ENCODE data around the gene NTM.

Gene NTM

GRCh38 chr11:131849485-131849884 lies 479.1 kb downstream of the NTM start:
- no peak for DNase-seq (ENCODE audit: low spot score)
- no peaks in the 10 kb centered on the region for H3K4me1 ChIP-seq (ENCODE audit: insufficient read depth, poor library complexity, severe bottlenecking)
- TF ChIP-seq CTCF (IDR thresholded peaks at IDR 0.05; ENCODE audit: poor library complexity, severe bottlenecking) = no peak
- H3K27ac ChIP-seq (ENCODE audit: poor library complexity, severe bottlenecking) = no peak overlapping the region
- ATAC-seq (ENCODE audit: low read depth) = no peak
- H3K4me3 ChIP-seq (ENCODE audit: severe bottlenecking) = no peak overlapping the region
- peaks cover 63% of the 10 kb centered on the region for H3K27me3 ChIP-seq (ENCODE audit: insufficient read depth, poor library complexity, severe bottlenecking)
- H3K9me3 ChIP-seq (ENCODE audit: severe bottlenecking) = no peaks in the 10 kb centered on the region
- no peaks in the 10 kb centered on the region for H3K36me3 ChIP-seq (ENCODE audit: low read depth)

- no peak overlapping the region for H3K27ac ChIP-seq (ENCODE audit: poor library complexity, severe bottlenecking)
- DNase-seq (ENCODE audit: low spot score) (no peak), ATAC-seq (ENCODE audit: low read depth) (no peak)
- H3K9me3 ChIP-seq (ENCODE audit: severe bottlenecking) = no peaks in the 10 kb centered on the region
- no peaks in the 10 kb centered on the region for H3K4me1 ChIP-seq (ENCODE audit: insufficient read depth, poor library complexity, severe bottlenecking)
- H3K36me3 ChIP-seq (ENCODE audit: low read depth) = no peaks in the 10 kb centered on the region
- no peak overlapping the region for H3K4me3 ChIP-seq (ENCODE audit: severe bottlenecking)
- peaks cover 61% of the 10 kb centered on the region for H3K27me3 ChIP-seq (ENCODE audit: insufficient read depth, poor library complexity, severe bottlenecking)
- no peak for TF ChIP-seq CTCF (IDR thresholded peaks at IDR 0.05; ENCODE audit: poor library complexity, severe bottlenecking)
These were observed 480.1 kb downstream of the NTM start for GRCh38 chr11:131850507-131850906.

GRCh38 chr11:131851964-131852755 lies 481.7 kb downstream of the NTM start:
- Histone ChIP-seq H3K36me3 (ENCODE audit: low read depth) (no peaks in the 10 kb centered on the region), H3K4me3 (ENCODE audit: severe bottlenecking) (no peak overlapping the region), H3K27me3 (ENCODE audit: insufficient read depth, poor library complexity, severe bottlenecking) (peaks cover 51% of the 10 kb centered on the region), H3K4me1 (ENCODE audit: insufficient read depth, poor library complexity, severe bottlenecking) (no peaks in the 10 kb centered on the region), H3K9me3 (ENCODE audit: severe bottlenecking) (no peaks in the 10 kb centered on the region), H3K27ac (ENCODE audit: poor library complexity, severe bottlenecking) (no peak overlapping the region)
- TF ChIP-seq CTCF (IDR thresholded peaks at IDR 0.05; ENCODE audit: poor library complexity, severe bottlenecking) = no peak
- DNase-seq (ENCODE audit: low spot score) = no peak
- ATAC-seq (ENCODE audit: low read depth) = no peak

- Histone ChIP-seq H3K9me3 (ENCODE audit: severe bottlenecking) (no peaks in the 10 kb centered on the region), H3K27ac (ENCODE audit: poor library complexity, severe bottlenecking) (no peak overlapping the region), H3K36me3 (ENCODE audit: low read depth) (no peaks in the 10 kb centered on the region), H3K4me3 (ENCODE audit: severe bottlenecking) (no peak overlapping the region), H3K27me3 (ENCODE audit: insufficient read depth, poor library complexity, severe bottlenecking) (peaks cover 50% of the 10 kb centered on the region), H3K4me1 (ENCODE audit: insufficient read depth, poor library complexity, severe bottlenecking) (no peaks in the 10 kb centered on the region)
- DNase-seq (ENCODE audit: low spot score) (no peak), ATAC-seq (ENCODE audit: low read depth) (no peak)
- no peak for TF ChIP-seq CTCF (IDR thresholded peaks at IDR 0.05; ENCODE audit: poor library complexity, severe bottlenecking)
These were observed 482.3 kb downstream of the NTM start for GRCh38 chr11:131852757-131853156.

- no peak overlapping the region for H3K4me3 ChIP-seq (ENCODE audit: severe bottlenecking)
- no peaks in the 10 kb centered on the region for H3K9me3 ChIP-seq (ENCODE audit: severe bottlenecking)
- ATAC-seq (ENCODE audit: low read depth) (no peak), DNase-seq (ENCODE audit: low spot score) (no peak)
- no peak overlapping the region for H3K27ac ChIP-seq (ENCODE audit: poor library complexity, severe bottlenecking)
- TF ChIP-seq CTCF (IDR thresholded peaks at IDR 0.05; ENCODE audit: poor library complexity, severe bottlenecking) = no peak
- H3K36me3 ChIP-seq (ENCODE audit: low read depth) = no peaks in the 10 kb centered on the region
- peaks cover 38% of the 10 kb centered on the region for H3K27me3 ChIP-seq (ENCODE audit: insufficient read depth, poor library complexity, severe bottlenecking)
- no peaks in the 10 kb centered on the region for H3K4me1 ChIP-seq (ENCODE audit: insufficient read depth, poor library complexity, severe bottlenecking)
These were observed 484.0 kb downstream of the NTM start for GRCh38 chr11:131854391-131854790.
